ENCODE results near the gene MAML2.

Gene MAML2

DNA sequence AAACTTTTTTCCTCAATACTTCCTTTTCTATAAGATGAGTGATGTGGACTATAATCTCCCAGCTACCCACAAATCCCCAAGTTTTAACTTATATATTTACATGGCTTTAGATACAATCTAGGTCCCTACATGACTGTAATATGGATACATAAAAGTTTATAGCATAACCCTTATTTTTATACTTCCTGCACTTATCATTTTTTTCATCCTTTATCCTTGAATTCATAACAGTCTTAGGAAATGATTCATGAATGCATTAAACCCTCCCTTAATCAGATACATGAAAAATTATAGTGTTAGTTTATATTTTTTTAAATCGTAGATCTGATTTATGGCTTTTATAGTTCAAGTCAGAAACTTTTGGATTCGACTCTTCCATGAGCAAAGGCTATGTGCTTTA is 195.8 kb downstream of the MAML2 start:
- no peak for DNase-seq

DNA sequence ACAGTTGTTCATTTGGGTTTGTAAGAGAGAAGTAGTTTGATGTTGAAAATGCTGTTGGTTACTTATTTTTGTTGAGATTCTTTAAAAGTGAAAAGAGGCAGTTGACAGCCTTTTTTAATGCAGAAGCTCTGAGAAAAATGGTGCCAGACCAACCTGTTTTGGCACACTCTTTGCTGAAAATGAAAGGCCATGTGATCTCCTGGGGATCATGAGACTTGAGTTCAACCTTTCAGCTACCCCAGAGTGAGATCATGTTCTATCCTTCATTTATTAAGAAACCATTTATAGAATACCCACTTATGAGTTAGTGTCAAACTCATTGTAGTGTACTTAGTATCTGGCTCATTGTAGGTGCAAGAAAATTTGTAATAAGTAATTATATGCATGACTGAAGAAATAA is 196.2 kb downstream of the MAML2 start:
- no peak for DNase-seq

DNA sequence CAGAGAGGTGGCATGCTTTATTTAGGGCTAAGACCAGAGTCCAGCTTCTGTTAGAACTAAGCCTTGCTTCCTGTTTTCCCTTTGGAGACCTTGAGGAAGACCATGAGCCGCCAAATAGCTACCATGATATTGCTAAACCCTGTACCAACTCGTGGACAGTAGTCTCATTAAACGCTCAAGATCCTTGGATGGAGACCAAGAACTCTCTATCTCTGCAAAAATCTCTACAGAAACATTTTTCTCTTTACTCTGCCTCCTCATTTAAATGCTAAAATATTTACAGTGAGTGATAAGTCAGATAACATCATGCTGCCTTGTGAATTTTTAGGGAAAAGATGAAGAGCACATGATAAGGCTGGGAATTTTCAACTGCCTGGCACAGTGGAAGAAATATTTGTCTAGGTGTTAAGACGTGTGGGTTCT is 197.8 kb downstream of the MAML2 start:
- DNase-seq = no peak

DNA sequence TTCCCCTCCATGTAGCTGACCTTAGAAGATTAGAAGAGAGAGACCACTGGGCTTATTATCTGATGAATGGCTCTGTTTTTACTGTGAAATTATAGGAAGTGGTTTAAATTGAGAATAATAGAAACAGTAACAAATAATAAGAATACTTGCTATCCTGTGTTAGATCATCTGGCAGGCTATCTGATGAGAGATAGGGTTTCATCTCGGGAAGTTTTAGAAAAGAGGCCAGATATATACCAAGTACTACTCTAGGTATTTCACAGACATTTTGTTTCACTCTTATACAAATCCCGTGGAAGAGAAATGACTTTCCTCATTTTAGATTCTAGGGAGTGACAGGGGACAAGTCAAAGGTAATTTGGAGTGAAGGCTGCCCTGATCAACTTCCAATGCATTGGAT is 198.4 kb downstream of the MAML2 start:
- DNase-seq = no peak

DNA sequence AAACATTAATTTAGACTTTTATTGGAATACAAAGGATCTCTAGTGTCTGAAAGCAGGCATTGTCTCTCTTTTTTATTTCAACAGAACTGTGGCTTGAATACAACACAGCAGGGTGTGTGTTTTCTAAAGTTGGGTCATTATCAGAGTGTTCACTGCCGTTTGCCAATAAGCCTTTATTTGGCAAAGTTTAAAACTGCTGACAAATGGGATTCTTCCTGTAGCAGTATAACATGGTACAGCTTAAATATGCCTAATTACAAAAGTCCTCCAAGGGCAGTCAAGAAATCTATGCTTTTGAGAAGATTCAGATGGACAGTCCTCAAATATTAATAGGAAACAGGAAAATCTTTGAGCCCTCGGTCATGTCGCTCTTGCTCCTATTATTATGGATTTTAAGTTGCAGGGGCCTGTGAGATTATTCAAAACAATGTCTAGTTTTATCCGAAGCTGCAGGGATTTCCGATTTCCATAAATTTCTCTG is 199.9 kb downstream of the MAML2 start:
- DNase-seq = no peak

DNA sequence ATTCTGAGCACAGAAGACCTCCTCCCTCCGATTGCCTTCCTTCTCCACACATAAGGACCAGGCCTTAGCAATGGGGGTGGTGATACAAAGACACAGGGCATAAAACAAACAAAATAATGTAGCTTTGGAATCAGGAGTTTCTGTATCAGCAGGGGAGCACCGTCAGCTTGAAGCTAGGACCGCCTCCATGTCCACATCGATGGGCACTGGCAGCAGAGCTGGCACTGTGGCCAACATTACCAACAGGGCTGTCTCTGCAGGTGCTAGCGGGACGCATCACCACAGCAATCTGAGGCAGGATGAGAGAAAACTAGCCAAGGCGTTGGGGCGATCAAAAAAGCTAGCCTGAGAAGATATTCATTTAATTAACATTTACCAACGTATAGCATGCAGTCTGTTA is 201.4 kb downstream of the MAML2 start:
- no peak for DNase-seq

DNA sequence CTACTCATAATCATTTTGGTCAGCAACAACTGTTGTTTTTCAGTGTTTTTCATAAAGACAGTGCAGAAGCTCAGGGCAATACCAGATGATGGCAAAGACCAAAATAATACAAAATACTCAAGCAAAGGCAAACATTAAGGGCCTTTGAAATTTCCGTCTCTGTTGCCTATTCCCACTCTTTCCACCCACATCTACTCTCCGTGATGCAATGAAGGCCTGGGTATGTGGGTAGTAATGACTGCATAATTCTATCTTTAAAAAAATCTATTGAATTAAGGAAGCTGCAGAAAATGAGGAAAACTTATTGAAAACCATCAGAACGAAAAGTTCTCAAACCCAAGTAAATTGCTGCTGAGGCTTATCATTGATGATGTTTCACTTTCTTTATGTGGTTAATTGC is 203.3 kb downstream of the MAML2 start:
- no peak for DNase-seq

DNA sequence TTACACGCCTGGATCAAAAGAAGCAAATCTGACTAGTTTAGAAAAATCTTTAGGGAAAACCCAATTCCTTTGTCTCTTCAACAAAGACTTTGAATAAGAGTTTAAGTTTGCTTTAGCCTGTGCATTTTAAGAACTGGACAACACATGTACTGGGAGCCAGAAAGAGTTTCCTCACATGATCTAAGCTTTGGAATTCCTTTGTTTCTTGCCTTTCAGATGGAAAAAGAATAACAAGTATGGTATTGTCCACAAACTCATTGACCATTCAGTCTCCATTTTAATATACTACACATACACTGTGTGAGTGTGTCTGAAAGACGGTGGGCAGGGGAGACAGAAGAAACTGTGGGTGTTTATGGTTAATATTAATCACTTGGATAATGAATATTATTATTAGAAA is 205.6 kb downstream of the MAML2 start:
- DNase-seq = no peak

DNA sequence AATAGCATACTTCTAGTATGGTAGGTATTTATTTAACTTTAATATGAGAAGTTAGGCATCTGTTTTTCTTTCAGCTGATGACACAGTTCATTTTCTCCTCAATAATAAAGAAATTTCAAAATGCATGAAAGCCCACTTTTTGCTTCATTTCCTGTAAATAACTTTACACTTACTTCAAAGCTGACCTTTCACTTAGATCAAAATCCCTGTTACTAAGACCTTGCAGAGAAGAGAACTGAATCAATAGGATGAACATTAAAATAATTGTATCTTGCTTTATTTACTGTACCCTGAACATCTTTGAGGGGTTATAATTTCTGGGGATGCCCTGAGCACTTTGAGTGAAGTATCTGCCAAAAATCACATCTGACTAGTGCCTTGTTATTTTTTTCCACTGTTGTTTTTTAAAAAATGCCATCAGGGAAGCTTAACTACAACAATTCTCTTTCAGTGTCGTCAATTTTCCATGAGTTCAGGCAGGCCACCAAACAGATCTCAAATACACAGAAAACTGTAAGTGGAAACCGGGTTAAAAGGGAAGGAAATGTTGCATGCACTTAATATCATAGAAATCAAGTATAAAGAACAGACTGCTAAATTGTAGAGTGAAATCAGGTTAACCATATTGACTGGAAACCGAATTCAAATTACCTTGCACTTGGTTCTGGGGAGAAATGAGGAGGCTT is 206.2 kb downstream of the MAML2 start:
- DNase-seq = no peak

DNA sequence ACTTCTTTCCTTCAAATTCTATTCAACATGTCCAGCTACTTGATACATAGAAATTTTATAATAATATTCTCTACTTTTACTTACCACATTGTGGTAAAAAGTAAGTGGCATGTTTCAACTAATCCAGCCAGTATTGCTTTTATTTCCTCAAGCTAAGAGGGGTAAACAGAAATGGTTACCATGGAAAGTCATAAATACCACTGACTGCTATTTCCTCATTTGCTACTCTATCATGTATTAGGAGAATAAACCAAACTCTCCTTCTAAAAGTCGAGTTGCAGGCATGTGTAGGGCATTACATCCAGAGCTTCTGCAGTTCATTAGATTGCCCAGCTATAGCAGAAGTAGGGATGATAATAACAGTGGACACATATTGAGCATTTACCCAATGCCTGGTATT is 208.4 kb downstream of the MAML2 start:
- no peak for DNase-seq

DNA sequence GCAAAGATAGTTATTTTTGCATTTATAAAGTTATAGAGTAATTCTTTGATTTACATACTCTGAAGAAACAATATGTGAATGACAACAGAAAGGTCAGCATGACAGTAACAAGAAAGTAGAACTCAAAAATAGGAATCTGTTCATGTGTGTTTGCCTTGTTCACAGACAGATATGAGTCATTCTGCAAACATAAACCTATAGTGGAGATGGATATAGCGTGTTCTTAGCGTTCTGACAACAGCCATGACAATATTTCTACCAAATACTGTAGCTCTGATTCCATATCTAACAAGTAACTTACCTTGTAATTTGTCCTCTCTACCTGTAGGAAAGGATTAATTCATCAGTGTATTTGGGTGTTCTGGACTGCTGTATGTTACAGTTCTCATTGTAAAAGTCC is 210.6 kb downstream of the MAML2 start:
- no peak for DNase-seq

DNA sequence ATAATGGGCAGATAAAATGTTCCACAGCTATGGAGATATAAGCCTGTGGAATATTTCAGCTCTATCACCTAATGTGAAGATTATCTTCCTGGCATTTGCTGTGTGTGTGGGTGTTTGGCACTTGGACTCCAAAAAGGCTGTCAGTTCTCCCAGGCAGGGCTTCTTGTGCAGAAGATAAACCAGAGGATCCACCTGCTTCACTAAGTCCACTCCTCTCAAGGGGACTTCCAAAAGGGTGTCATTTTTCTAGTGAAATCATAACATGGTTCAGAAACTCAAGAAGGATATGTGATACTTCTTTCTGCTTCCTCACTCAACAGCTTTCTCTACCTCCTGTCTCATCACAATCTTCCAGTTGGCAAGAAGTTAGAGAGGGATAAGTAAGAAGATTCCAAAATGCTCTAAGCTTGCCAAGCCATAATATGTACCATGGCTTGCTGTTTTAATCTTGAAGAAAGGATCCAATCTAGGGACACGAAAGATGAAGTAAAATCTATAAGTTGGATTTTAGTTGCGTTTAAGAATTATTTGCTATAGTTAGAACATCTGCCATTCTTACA is 212.9 kb downstream of the MAML2 start:
- no peak for DNase-seq

DNA sequence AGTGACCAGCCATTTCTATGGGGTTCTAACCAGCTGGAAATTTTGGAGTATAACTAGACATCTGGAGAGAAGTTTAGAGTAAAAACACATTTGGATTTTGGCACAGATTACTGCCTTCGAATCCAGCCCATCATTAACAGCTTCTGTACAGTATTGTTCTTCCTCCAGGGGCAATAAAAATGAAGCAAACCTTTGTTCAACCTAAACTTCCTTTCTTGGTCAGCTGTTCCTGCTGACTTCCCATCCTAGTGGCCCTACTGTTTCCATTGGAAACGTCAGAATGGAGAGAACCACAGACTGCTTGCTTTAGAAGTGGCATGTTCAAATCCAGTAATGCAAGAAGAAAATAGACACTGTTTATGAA is 215.4 kb downstream of the MAML2 start:
- DNase-seq = no peak

DNA sequence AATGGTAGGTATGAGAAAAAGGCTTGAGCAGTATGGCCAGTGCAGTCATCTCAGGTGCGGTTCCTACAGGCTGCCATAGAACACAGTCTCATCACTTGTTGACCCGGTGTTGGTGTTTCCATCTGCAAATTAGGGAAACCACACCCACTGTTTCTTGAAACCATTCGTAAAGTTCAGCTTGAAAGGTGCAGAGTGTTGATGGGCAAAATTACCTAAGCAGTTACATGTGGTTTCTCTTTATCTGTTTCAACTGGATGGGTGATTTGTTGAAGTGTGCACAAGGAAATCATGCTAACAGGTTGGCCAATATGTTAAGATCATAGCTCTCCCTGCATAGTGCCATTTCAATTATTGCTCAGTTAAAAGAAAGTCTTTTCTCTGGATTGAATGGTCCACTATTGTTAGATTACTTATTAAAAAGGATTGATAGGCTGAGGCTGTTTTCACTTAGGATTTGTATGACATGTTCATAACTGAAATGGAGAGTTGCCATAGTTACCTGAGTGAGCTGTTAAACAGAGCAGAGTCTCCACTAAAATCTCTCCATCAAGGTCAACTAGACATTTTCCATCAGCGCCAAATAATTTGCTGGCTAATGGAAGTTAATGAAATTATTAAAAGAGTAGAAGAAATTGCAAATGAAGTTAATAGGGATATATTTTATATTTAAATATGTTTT is 215.9 kb downstream of the MAML2 start:
- DNase-seq = no peak

DNA sequence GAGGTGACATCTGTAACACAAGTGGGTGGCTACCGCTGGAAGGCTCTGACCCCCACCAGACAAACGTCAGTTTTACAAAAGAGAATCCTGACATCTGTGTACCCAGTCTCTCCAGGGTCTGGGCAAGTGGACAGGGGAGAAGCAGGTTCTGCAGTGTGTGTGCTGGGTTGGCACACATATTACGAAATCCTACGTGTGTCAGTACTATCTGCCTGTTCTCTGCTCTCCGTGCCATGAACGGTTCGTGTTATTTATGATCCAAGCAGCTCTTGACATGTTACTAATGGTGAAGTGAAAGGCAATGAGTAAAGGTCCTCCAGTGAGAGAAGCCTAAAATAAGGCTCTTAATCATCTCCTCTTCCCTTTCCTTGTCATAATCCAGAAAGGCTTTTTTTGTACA is 217.6 kb downstream of the MAML2 start:
- no peak for DNase-seq

DNA sequence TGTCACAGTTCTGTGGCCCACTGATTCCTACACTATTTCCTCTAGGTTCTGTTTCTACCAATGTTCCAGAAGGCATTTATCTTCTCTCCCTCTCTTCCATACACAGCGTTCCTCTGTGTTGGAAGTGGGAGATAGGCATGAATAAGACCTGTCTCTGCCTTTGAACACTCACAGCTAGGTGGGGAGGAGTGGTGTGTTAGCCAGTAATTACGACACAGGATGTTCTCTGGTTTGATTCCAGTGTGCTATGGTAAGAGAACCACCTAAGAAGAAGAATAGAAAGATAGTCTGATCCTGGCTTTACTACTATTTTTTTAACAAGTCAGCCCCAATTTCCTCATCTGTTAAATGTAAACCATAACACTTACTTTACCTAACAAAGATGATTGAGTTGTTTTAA is 218.8 kb downstream of the MAML2 start:
- no peak for DNase-seq

DNA sequence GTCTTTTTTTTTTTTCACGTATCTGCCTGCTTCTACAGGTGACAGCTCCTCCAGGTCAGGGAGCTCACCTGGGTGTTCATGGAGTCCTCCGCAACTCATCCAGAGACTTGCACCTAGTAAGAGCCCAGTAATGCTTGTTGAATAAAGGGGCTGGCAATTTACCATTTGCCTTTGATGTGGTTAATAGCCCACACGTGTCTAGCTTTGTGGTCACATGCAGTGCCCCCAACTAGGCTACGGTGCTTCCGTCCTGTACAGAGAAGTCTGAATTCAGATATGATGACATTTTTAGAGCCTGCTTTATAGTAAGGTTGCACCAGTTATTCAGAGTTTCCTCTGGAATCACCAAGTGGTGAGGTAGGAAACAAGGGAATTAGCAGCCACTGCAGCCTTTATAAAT is 219.7 kb downstream of the MAML2 start:
- DNase-seq = no peak

DNA sequence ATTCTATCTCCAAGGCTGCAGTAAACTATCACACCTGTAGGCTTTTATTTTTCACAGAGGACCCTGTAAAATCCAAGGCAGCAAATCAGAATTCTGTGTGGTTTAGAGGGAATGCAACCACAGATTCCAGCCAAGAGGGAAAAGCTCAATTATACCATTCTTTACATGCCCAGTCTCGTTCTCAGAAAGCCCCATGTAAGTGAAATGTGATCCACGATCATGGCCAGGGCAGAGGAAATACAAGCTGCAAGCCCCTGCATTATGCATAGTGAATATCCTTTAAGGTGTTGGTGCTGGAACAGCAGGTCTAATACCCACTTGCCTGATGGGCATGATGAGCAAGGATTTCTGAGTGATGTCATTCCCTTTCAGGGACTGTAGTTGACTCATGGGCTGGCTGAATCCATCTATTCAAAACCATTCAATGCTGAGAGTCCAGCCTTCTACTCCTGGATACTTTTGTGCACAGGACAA is 220.4 kb downstream of the MAML2 start:
- DNase-seq = no peak

DNA sequence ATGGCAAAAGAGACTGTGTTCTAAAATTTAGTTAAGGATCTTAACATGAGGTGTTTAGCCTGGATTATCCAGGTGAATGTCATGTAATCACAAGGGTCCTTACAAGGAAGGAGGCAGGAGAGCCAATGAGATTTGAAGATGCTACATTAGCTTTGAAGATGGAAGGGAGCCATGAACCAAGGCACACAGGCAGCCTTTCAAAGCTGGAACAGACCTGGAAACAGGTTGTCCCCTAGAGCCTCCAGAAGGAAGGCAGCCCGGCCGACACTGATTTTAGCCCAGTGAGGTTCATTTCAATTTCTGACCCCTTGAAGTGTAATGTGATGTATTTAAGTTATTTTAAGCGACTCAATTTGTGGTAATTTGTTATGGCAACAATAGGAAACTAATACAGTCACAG is 223.8 kb downstream of the MAML2 start:
- no peak for DNase-seq

DNA sequence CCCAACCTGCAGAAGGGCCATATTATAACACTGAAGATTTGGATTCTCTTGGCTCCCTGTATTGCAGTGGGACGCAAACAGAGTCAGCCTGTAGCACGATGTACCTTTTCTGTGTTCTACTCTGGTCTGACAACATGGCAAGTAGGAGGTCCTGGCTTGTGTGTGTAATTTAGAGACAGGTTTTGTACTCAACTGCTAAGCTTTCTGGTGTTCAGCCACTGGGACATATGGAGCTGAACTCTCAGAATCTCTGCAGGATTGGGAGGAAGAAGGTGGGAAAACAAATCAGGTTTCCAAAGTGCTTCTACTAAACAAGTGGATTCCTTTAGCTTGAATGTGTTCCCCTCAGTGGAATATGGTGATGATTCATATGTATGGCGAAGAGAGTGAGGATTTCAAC is 226.6 kb downstream of the MAML2 start:
- no peak for DNase-seq

DNA sequence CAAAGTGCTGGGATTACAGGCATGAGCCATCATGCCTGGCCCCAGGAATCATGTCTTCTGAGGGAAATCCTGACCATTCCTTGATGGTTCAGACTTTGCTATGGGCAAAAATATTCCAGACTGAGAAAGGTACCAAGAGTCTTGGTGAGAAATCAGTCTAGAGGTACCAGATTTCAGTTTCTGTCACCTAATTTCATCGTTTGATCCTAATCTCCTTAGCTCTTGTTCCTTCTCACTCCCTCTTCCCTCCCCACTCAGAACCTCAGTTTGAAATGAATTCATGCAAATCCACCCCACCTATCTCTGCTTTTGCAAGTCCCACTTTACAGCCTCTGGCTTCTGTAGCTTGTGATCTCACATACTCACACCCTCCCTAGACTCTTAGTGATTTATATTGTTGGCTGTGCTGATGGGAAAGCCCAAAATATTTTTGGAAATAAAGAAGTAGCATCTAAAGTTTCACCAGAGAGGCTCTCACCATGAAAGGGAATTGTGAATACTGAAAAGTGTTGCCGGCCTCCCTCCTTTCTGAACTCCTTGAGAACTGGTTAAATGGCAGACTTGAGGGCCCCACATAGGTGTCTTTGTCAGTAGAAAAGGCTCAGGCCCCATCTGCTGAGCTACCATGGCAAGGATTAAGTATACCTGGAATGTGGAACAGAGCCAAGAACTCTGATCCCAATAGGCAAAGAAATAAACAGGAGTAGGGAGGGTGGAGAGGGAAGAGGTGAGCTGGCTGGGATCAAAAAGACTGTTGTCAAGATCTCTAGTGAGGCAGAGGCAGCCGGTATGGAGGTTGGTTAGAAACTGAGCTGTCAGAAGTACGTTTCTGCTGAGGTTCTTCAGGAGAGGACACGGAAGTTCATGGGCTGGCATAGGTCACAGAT is 228.6 kb downstream of the MAML2 start:
- no peak for DNase-seq

DNA sequence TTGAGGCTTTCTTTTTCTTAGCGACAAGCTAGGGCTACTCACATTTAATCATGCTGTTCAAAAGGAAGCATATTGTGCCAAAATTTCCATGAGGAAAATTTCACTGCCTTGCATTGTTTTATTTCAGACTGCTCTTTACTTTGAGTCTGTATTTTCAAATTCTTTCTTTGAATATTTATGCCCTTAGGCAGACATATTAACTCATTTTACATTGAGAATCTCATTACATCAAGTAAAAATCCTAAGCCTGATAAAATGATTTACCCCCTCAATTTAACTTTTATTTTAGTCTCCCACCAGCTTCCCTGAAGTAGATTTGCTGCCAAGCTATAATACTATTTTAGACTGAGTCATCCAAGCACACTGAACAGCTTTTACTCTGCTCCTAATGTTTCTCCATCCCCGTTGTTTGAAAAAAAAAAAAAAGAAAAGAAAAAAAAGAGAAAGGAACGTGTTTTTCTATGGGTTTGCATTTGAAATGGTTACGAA is 229.8 kb downstream of the MAML2 start:
- DNase-seq = no peak

Measured in stimulated activated CD4-positive, alpha-beta T cell treated with anti-CD3 and anti-CD28 coated beads, Interleukin-2, amount 100 ng/mL, for 24 hours (primary cell).